ENCODE measurements around the gene CHD5. TPM values are rescaled to one million over a fixed set of nuclear protein-coding genes. Genes with fewer than 3 reads are reported as not detected.

CHD5 gene
- total RNA-seq, 2 donors from 2014 or later: 0.47 to 0.59 TPM

DNA sequence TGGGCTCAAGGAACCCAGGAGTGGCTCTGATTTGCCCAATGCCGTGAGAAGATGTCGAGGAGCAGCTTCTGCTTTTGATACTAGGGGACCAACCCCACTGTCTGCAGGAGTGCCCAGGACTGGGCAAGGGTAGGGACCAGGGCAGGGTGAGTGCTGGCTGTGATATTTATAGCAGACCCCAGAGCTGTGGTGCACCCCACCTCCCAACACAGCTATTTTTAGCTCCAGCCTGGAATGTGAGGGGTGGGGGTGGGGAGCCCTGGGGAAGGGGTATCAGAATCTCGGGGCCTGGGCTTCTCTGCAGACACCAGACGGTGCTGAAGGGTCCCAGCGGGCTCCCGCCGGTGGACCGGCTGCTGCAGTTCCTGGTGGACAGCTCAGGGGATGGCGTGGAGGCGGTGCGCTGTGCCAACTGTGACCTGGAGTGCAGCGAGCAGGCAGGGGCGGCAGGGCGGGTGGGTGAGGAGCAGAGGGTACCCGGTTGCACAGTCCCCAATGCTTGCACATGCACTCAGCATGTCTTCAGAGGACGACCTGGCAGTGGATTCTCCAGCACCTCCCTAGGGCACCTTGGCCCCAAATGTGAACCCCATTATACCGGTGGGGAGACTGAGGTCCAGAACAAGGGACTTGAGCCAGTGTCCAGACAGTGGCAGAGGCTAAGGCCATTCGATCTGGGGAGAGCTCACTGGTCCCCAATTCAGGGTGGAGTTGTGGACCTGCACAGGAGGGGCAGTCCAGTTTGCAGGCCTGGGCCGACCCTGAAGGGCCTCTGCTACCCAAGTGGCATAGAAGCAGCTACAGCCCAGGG lies 27.2 kb upstream of the CHD5 start:
- no peak overlapping the region for H3K27ac Mint-ChIP-seq
- no peaks in the 10 kb centered on the region for H3K9me3 Mint-ChIP-seq
- no peak for DNase-seq (ENCODE audit: low spot score in 2 of 2)
- H3K36me3 Mint-ChIP-seq: no peaks in the 10 kb centered on the region
- no peak for ATAC-seq

DNA sequence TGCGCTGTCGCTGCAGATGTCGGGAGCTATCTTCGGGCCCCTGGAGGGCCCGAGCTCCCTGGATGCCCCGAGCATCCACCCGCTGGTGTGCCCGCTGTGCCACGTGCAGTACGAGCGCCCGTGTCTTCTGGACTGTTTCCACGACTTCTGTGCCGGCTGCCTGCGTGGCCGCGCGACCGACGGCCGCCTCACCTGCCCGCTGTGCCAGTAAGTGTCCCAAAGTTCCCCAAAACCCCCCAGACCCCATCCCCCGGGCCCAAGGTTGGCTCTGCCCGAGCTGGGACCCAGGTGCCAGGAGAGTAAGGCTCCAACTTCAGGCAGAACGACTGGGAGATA lies 26.4 kb upstream of the CHD5 start:
- Mint-ChIP-seq H3K9me3 (no peaks in the 10 kb centered on the region), H3K36me3 (no peaks in the 10 kb centered on the region), H3K27ac (no peak overlapping the region)
- DNase-seq (ENCODE audit: low spot score in 2 of 2) (no peak), ATAC-seq (no peak)

DNA sequence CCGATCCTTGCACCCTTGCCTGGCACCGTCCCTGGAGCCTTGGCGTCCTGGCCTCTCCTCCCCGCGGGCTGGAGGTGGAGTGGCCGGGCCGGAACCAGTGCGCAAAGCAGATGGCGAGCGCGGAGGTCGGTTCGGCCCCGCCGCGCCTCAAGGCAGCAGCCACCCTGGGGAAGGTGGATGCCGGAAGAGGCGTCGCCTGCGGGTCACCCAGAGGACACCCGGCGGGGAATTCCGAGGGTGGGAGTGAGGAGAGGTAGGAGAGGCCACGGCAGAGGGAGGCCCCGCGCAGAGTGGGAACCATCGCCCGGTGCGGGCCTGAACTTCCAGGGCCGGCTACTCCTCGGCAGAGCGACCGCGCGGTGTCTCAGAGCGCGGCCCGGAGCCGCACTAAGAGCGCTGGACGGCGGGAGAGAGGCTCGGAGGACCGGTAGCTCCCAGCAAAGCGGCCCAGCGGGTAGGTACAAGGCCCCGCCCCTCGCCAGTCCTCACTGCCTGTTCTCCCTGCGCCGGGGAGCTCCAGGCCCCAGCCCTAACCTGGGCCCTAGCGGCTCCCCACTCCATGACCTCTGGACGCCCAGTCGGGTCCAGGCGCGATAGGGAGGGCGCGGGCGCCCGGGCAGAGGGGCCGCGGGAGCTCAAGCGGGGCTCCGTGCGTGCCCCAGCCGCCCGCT lies 25.9 kb upstream of the CHD5 start, which contains the start of gene RNF207:
TSS of gene RNF207 (plus strand) at position 271 of the 671 bp plus-strand sequence. CDS start 417 bp downstream, outside the sequence.
- no peak within 1 kb of the TSS for H3K27ac Mint-ChIP-seq
- ATAC-seq (peak; percentile 75 to 77), DNase-seq (ENCODE audit: low spot score in 2 of 2) (peak; percentile 62 to 66)
- H3K36me3 Mint-ChIP-seq: no peaks in the 10 kb centered on the region
- H3K9me3 Mint-ChIP-seq: no peaks in the 10 kb centered on the region

DNA sequence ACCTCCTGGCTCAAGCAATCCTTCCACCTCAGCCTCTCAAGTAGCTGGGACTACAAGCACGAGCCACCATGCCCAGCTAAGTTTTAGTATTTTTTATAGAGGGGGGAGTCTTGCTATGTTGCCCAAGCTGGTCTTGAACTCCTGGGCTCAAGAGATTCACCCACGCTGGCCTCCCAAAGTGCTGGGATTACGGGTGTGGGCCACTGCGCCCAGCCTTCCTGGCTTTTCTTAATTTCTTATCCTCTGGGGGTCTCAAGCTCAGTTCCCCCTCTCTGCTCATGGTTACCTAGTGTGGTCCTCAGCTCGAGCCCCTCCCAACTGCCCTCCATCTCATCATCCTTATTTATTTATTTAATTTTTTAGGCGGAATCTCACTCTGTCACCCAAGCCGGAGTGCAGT lies 22.1 kb upstream of the CHD5 start:
- Mint-ChIP-seq H3K36me3 (peaks cover 16 to 23% of the 10 kb centered on the region in 2 donors), H3K27ac (no peak overlapping the region), H3K9me3 (peaks cover 0 to 8% of the 10 kb centered on the region in 2 donors)
- ATAC-seq (no peak), DNase-seq (ENCODE audit: low spot score in 2 of 2) (no peak)

DNA sequence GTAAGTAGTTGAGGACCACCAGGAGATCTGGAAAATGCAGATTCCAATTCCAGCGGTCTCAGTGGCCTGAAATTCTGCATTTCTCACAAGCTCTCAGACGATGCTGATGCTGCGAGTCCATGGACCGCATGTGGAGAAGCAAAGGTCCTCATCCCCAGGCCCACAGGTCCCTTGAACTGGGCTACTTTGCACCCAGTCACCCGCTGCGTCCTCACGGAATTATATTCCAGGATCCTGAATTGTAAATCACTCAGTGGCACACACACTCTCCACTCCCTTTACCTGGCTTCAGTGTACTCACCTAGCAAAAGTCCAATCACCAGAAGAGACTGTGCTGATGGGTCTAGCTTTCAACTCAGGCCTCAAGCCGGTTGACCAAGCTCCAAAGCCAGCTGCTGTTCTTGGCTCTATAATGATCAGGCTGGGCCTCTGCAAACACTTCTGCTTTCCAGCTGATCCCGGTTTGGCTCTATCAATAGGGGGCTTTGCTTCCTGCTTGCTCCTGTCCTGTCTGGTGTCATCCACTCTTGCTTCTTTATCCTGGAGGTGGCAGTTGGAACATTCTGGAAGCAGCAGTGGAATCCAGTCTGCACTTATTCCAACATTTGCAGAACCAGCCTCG lies 20.2 kb upstream of the CHD5 start:
- no peak for ATAC-seq
- Mint-ChIP-seq H3K27ac (peak overlapping the region; percentile 85 to 96), H3K36me3 (peaks cover 18 to 38% of the 10 kb centered on the region in 2 donors), H3K9me3 (peaks cover 0 to 8% of the 10 kb centered on the region in 2 donors)
- no peak for DNase-seq (ENCODE audit: low spot score in 2 of 2)

DNA sequence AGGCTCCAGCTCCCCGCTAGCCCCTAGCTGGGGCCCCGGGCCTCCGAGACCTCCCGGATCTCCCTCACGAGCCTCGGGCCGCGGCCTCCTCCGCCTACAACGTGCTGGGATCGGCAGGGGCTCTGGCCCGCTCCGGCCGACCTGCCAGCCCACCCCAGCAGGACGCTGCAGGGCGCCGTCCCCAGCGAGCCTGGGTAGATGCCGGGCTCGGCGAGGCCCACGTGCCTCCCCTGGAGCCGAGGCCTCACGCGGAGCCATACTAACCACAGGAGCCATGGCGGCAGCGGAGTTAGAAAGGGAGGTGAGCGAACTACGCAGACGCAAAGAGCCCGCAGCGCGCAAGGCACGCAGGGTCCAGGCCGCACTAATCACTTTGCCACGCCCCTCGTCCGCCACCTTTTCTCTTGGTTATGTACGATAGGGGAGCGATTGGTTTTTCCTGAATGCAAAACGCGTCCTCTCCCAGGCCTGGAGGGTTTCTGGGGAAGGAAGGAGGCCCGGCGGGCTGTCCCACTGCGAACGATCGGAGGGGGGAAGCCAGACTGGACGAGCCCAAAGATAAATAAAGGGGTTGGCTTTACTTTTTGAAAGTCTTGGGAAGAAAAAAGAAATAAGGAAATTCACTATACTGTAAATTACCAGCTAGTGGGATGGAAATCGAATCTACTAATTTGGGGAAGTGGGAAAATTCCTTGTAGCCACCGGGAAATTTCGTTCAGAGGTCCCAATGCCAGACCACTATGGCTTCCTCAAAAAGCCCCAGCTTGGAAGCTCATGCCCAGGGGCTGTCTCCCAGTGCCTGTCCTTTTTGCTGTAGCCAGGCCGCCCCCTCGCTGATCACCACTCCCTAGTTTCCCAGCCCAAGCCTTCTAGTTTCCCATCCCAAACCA lies 19.4 kb upstream of the CHD5 start, which contains the start of gene RPL22:
TSS of gene RPL22 (minus strand) at position 298 of the 890 bp plus-strand sequence. CDS start at position 276, 22 bp downstream.
- Mint-ChIP-seq H3K27ac (peak within 1 kb of the TSS; percentile 85 to 99), H3K9me3 (peaks cover 0 to 8% of the 10 kb centered on the region in 2 donors), H3K36me3 (peaks cover 18 to 38% of the 10 kb centered on the region in 2 donors)
- ATAC-seq (peak; percentile 99), DNase-seq (ENCODE audit: low spot score in 2 of 2) (peak; percentile 93)

DNA sequence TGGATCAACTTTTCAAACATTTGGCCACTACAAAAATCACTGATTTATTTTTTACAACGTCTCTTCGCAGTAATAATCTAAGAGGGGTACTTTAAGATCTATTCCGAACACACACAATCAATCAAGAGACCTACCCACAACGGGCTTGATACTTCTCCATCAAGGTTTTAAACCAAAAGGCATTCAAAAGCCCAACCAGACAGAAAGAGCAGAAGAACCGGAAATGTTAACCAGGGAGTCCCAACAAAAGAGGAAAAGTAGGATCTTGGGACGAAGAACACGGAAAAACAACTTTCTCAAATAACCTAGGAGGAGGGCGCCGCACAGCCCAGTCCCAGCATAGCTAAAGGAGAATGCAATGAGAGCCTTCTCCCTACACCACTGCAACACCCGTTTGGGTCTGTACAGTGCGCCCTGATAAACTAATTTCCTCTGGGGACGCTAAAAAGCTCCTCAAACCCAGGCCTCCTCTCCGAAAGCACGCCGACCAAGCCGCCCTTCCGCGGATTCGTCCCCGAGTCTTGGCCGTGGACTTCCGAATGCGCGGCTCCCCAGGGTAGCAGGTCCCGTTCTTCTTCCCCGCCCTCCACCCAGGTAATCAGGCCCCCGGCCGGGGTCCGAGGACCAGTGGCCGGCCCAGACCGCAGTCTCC lies 18.7 kb upstream of the CHD5 start:
- H3K9me3 Mint-ChIP-seq: peaks cover 0 to 8% of the 10 kb centered on the region in 2 donors
- peak overlapping the region; percentile 85 to 99 for H3K27ac Mint-ChIP-seq
- H3K36me3 Mint-ChIP-seq: peaks cover 18 to 38% of the 10 kb centered on the region in 2 donors
- peak in 1 of 2 donors; percentile 22 for ATAC-seq
- no peak for DNase-seq (ENCODE audit: low spot score in 2 of 2)

DNA sequence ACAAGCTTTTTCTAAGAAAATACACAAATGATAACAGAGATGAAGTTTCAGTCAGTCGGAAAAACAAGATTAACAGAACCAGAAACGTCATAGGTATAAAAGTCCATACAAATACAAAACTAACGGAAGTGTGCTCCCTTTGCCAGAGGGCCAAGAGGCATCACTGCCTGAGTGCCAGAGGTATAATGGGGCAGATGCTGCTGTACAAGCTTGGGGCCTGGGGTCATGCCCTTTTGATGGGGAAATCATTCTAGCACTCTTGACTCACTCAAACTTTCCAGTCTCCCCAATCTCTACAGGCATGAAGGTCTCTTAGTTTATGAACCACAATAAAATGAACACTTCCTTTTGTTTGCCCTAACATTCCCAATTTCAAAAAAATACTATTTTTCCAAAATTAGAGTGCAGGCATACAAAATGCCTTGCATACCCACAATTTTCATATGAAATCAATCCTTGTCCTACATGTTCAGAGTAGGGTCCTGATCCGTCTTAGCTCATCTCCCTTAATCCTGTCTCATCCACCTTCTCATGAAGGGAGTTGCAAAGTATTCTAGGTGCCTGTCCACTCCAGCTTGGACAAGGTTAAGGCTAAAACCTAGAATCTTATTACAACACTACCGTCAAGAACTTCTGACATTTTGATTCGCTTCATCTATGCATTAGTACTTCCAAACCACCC lies 17.8 kb upstream of the CHD5 start:
- Mint-ChIP-seq H3K36me3 (peaks cover 21 to 41% of the 10 kb centered on the region in 2 donors), H3K9me3 (peaks cover 0 to 8% of the 10 kb centered on the region in 2 donors), H3K27ac (peak overlapping the region; percentile 85 to 99)
- no peak for DNase-seq (ENCODE audit: low spot score in 2 of 2)
- no peak for ATAC-seq

DNA sequence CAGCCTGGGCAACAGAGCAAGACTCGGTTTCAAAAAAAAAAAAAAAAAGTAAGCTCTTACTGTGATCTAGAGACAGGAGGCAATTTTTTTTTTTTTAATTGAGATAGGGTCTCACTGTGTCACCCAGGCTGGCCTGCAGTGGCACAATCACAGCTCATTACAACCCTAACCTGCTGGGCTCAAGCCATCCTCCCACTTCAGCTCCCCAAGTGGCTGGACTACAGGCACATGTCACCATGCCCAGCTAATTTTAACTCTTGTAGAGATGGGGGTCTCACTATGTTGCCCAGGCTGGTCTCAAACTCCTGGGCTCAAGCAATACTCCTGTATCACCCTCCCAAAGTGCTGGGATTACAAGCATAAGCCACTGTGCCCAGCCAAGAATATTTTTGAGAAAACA lies 11.8 kb upstream of the CHD5 start:
- ATAC-seq: no peak
- H3K36me3 Mint-ChIP-seq: peaks cover 12 to 33% of the 10 kb centered on the region in 2 donors

DNA sequence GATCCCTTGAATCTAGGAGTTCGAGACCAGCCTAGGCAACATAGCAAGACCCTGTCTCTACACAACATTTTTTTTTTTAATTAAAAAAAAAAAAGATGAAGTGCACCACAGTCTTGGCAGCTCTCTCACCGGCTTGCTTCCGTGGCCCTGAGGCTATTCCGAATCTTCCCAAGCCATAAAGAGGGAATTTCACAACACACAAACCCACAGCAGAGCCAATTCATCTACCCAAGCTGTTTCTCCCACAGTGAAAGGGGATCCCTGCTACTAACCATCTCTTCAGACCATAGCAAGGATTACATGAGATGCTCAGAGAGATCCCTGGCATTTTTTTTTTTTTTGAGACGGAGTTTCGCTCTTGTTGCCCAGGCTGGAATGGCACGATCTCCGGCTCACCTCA lies 8.3 kb upstream of the CHD5 start:
- DNase-seq (ENCODE audit: low spot score in 2 of 2) (no peak), ATAC-seq (no peak)
- peaks cover 17 to 33% of the 10 kb centered on the region in 2 donors for H3K36me3 Mint-ChIP-seq

More for the DNA sequence above, 11.8 kb upstream of the CHD5 start:
- Mint-ChIP-seq H3K27ac (no peak overlapping the region), H3K9me3 (no peaks in the 10 kb centered on the region)
- no peak for DNase-seq (ENCODE audit: low spot score in 2 of 2)

DNA sequence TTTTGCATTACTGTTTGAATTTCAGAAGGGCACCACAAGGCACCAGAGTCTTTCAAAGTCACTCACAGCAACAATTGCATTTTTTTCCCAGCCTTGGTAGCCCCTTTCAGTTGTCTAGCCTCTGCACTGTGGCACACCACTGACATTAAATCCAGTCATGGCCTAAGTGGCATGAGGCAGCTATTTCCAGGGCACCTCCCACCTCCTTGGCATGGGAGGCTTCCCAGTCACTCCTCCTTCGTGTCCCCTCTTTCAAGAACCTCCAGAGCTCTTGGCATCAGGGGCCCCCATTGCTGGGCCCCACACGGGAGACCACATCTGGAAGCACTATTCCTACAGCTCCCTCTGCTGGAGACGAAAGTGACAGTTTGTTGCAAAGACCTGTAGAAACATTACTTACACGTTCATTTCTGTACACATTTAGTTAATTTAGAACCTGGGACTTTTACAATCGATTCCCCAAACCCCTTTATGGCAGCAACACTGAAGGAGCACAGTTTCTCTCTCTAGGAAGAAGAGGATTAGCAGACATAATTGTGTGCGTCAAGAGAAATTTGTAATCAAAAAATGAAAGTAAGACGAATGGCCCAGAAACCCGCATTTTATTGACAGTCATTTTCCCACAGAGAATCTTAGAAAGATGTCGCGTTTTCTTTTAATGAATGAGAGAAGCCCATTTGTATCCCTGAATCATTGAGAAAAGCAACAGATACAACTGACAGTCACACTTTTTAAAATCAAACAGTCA lies 5.7 kb upstream of the CHD5 start:
- Mint-ChIP-seq H3K36me3 (peaks cover 14 to 27% of the 10 kb centered on the region in 2 donors), H3K27ac (no peak overlapping the region), H3K9me3 (no peaks in the 10 kb centered on the region)
- ATAC-seq: peak in 1 of 2 donors; percentile 39
- no peak for DNase-seq (ENCODE audit: low spot score in 2 of 2)

More for the DNA sequence above, 8.3 kb upstream of the CHD5 start:
- no peaks in the 10 kb centered on the region for H3K9me3 Mint-ChIP-seq
- no peak overlapping the region for H3K27ac Mint-ChIP-seq

DNA sequence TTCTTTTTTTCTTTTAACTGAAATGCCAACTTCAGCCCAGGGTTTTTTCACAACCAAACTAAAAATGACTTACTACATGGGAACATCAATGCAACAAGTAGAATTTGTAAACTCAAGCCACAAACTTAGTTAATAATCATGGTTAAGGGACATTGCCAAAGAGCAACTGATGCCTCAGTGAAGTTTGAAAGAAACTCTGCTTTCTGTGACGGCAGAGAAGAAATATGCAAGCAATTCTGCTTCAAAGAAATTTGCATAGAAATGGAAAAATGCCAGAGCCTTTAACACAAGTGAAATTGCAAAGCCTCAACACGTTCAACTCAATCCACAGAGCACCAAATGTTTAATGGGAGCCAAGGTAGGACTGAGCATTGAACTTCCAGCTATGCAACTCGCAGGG lies 5.0 kb upstream of the CHD5 start:
- no peak overlapping the region for H3K27ac Mint-ChIP-seq
- no peaks in the 10 kb centered on the region for H3K9me3 Mint-ChIP-seq
- peaks cover 14 to 24% of the 10 kb centered on the region in 2 donors for H3K36me3 Mint-ChIP-seq
- DNase-seq (ENCODE audit: low spot score in 2 of 2) (no peak), ATAC-seq (no peak)

DNA sequence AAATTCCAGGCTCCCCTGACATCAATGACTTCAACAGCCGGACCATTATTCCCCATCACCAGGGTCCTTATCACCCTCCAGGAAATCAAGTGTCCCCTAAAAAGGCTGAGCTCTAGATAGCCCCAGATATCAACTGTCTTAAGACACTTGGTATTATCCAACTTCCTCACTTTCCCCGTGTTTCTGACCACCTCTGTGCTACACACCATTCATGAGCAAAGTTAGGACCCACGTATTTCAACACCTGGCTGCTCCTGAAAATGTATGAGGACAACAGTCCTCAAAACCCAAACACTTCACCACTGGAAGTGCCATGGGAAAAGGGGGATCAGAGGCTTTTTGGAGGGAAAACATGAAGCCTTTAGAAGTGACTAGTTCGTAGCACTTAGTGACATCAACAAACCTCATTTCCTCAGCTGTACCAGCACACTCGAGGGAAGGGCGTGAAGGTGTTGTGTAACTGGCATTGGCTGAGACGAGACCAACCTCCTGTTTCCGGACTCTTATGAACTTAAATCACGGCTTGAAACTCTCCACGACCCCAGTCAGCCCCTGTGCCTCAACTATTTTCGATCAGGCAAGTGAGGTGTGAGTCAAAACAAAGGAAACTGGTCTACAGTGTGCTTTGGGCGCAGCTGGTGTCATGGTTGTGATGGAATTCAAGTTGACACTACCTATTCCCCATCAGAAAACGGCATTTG lies 4.1 kb upstream of the CHD5 start:
- DNase-seq (ENCODE audit: low spot score in 2 of 2): no peak
- no peaks in the 10 kb centered on the region for H3K9me3 Mint-ChIP-seq
- peak overlapping the region in 1 of 2 donors; percentile 26 for H3K27ac Mint-ChIP-seq
- no peak for ATAC-seq
- peaks cover 13 to 18% of the 10 kb centered on the region in 2 donors for H3K36me3 Mint-ChIP-seq

DNA sequence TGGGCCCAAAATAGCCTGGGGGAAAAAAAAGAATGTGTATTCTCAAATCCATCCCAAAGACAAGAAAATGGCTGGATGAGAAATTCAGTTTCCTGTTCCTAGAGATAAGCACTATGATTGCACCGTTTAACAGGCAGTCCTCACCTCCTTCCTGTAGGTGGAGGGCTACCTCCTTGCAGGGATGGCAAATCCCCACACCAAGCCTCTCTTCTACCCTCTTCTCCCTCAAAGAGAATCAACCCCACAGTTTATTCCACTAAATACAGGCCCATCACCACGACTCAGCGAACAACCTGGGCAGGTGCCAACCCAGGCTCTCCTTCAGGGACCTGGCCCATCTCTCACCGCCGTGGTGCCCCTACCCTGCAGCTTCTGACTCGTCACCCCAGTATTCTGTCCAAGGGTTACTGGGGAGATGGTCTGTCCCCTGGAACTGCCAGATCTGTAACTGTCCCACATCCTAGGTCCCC lies 3.4 kb upstream of the CHD5 start:
- Mint-ChIP-seq H3K9me3 (no peaks in the 10 kb centered on the region), H3K36me3 (peaks cover 8 to 12% of the 10 kb centered on the region in 2 donors), H3K27ac (peak overlapping the region in 1 of 2 donors; percentile 84)
- no peak for ATAC-seq
- DNase-seq (ENCODE audit: low spot score in 2 of 2): no peak

Data from activated naive CD4-positive, alpha-beta T cell treated with anti-CD3 and anti-CD28 coated beads, Interleukin-2, amount 50 U/mL, for 72 hours (primary cell).